Stimulated activated CD8-positive, alpha-beta memory T cell treated with anti-CD3 and anti-CD28 coated beads, Interleukin-7, amount 100 ng/mL, for 1 hour (primary cell): ENCODE data around the gene GRIK4.

Experiments used
- DNase-seq, 2 donors: peaks; one replicate each; pipeline ENCODE4 v3.0.0-alpha.2; 2020; ENCODE audit warnings: low read depth in 2 of 2

The GRIK4 gene

GRCh38 chr11:120547811-120548681, 36.5 kb downstream of the GRIK4 start:
- DNase-seq, result no peak

DNA sequence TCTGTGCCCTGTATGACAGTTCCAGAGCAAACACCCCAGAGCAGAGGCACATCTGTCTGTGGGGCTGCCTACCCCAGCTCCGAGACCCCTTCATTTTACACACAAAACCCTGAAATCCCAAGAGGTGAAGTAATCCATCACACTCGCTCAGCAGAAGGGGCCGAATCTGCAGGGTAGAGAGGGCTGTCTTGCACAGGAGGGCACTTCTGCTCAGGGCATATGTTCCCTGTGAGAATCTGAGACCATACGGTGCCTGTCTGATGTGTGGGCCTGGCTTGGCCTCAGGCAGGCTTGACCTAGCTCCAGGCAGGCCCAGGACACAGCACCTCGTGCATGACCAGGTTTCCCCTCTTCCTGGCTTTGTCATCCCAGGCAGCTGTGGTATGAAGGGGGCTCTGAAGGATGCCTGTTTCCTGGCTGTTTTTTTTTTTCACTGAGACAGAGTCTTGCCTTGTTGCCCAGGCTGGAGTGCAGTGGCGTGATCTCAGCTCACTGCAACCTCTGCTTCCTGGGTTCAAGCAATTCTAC, 37.2 kb downstream of the GRIK4 start:
- no peak for DNase-seq

DNA sequence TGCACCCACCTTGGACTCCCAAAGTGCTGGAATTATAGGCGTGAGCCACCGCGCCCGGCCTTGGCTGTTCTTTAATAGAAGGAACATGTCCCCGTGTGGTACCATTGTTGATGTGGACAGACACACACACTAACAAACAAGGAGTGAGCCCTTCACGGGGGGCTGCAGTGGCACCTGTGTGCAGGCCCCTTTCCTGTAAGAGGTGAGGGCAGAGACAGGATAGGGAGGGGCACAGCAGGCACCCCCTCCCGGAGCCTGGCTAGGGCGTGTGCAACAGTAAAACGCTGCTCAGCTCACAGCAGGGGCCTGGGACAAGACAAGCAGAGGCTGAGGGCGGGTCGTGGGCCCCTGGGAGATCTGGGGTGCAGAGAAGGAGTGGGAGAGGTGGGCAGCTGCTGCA, 37.8 kb downstream of the GRIK4 start:
- DNase-seq, result no peak

GRCh38 chr11:120550007-120550406, 38.5 kb downstream of the GRIK4 start:
- DNase-seq, result no peak

GRCh38 chr11:120551191-120551590, 39.6 kb downstream of the GRIK4 start:
- DNase-seq, result no peak

- no peak for DNase-seq
Observed at GRCh38 chr11:120554766-120555432, 43.4 kb downstream of the GRIK4 start.

- no peak for DNase-seq
Observed at GRCh38 chr11:120555433-120555773, 43.9 kb downstream of the GRIK4 start.

DNA sequence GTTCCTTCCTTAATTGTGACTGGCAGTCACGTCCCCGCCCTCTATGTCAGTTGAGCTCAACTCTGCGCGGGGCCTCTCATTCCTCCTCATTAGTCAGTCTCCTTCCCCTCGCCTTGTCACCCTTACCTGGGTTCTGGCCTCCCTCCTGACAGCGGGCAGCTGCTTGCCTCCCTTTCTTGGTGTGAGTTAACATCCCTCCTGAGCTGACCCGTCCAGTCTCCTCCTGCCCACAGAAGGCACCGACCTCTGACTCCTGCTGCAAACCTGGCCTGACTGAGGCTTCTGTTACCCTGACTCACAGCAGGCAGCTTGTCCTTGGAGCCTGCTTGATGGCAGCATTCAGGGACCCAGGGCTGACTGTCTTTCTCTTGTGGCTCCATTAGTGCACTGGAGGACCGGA, 45.2 kb downstream of the GRIK4 start:
- no peak for DNase-seq

DNA sequence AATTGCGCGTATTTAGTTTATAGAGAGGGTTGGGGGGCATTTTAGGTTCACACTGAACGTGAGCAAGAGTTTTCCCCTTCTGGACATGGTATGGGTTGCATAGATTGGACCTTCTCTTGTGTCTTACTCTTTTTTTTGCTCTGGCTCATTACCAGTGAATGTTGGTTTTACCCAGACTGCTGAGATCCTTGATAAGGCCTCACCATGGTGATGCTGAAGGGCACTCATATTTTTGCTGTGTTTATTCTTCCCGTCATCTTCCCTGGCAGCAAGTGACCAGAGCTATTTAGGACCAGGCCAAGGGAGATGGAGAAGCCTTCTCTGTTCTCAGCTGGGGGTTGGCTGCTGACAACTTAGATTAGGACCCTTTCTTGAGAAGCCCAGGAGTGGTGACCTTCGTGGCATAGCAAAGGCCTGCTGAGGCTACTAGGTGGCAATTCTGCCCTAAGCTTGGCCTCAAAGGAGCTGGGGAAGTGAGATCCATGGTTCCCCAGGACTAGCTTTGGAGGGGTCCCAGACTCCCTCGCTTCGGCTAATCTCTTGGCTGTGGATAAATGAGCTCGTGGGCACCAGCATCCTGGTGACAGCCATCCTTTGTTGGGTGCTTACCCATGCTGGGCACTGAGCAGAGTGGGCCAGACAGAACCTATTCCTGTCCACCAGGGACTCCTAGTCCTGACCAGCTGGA, 47.3 kb downstream of the GRIK4 start:
- DNase-seq, result no peak

GRCh38 chr11:120561286-120561685, 49.7 kb downstream of the GRIK4 start:
- DNase-seq, result no peak

- no peak for DNase-seq
Observed at GRCh38 chr11:120562806-120563425, 51.4 kb downstream of the GRIK4 start.

- no peak for DNase-seq
Observed at GRCh38 chr11:120563703-120564572, 52.4 kb downstream of the GRIK4 start.

DNA sequence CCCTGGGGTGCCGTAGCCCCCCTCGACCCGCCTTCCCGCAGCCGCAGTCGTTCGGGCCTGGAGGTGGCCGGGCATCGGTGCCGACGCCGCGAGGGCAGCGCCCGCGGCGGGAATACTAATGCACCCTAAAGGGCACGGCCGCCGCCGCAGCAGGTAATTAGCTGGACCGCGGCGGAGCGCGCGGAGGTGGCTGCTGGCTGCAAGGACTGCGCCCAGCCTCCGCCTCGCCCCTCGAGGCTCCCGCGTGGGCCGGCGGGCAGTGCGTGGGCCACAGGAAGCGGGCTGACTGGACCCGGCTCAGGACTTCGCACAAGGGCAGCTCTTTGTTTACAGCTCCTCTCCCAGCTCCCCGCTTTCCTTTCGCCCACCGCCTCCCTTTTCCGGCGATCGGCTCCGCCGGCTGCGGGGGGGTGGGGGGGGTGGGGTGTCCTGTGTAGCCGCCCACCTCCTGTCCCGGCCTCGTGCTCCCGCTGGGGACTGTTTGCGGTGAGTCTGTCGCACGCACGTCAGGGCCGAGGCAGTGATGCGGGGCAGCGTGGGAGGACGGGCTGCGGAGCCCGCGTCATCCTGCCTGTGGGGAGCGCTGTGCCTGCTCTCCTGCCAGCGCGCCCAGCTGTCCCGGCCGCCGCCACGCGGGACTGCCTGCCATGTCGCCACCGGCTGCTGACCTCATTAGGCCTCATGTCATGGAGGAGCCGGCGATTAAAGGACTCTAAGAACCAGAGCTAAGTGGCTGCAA, 53.2 kb downstream of the GRIK4 start:
- no peak for DNase-seq

DNA sequence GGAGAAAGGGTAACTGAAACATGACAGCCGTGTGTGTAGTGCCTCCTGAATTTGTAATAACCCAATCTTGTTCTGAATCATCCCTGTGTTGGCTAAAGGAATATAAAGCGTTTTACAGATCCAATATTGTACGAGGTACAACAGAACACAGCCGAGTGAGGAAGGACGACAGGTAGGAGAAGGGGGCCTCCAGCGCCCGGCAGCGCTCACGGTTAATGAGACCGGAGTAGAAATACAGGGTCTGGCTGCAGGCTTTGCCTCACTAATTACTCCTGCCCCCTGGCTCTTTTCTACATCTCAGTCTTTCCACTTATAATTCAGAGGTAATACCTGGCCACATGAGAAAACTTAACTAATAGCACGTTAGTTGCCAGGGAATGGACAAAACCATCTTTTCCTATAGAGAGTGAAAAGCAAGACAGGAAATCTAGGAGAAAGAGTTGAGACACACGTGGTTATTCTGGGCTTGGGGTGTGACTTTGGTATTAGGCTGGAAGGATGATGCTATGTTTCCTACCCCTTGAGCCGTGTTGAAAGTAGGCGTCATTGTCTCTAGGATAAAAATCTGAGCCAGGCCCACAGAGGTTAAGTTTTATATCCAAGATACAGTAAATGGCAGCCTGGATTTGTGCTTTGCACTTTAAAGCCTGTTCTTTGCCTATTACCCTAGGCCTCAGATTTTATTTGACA, 54.1 kb downstream of the GRIK4 start:
- no peak for DNase-seq

DNA sequence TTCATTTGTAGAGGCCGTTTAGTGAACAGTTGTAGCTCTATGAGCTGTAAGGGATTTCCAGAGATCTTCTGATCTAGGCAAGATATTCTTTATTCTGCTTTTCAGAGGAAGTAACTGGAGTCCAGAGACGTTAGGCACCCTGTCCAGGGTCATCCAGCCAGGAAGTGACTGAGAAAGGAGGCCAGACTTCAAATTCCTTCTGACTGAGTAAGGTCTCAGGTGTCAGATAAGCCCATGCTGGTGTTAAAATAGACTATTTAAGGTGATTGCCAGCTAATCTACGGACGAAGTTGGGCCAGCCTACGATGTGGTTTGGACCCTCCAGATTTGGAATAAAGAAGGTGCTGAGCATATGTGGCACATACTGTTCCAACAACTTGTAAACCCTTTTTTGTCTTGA, 54.6 kb downstream of the GRIK4 start:
- no peak for DNase-seq

DNA sequence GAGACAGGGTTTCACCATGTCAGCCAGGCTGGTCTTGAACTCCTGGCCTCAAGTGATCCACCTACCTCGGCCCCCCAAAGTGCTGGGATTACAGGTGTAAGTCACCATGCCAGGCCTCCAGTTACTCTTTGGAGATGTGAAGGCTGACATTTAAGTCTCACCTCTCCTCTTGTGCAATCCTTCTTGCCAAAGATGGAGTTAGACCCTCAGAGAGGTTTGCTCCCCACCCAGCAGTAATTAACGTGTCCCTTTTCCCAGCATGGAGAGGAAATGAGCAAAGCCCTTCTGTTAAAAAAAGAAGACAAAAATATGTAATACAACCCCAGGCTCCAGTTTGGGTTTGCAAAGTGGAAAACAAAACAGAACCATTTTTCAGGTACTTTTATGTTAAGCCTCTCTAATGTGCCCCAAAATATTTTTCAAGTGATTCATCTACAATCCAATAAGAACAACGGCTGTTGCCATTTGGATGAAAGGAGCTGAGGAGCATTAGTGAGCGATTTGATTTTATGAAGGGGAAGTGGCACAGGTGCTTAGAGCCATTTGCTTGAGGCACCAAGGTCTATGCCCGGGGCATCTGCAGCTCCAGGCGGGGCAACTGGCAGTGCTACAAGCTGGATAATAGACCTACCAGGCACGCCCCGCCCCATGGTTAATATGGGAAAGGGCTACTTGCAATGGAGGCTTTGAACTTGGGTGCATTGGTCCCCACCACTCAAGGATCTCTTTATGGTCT, 57.2 kb downstream of the GRIK4 start:
- DNase-seq, result no peak

GRCh38 chr11:120569861-120570260, 58.3 kb downstream of the GRIK4 start:
- no peak for DNase-seq

DNA sequence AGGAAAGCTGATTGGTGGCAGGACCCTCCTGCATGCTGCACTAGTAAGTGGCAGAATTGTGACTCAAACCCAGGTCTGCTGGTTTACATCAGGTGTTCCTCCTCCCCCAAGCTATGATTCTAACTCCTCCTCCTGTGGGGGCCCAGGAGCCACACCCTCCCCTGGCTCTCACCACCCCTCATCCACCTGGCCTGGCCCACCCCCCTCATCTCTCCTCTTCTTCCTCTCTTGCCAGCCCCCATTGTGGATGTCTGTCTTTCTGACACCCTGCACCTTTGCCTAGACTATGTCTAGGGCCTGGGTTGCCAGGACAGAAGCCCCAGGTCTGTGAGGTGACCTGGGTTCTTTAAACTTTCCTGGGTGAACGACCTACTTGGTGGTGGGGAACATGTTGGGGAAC, 59.9 kb downstream of the GRIK4 start:
- DNase-seq, result no peak

DNA sequence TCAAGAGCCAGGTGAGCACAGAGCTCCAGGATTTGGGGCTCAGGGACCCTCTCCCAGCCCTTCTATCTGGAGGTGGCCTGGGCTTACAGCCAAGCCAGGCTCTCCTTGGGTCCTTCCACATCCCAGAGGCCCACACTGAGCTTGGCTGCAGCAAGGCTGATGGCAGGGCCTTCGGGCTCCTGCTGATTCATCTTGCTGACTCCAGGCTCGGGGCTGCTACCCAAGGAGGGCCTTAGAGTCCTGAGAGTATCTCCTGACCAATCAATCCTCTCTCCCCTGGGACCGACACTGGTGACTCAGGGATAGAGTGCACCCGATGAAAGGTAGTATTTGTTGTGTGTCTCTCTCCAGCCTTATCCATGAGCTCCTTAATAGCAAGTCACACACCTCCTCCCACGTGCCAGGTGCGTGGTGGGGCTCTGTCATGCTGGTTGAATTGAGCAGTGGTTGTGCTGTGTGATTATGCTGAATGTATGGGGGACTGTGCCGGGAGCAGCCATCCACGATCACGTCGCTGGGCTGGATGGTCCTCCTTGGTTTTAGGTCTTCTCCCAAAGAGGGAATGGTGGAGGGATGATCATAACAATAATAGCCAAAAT, 62.3 kb downstream of the GRIK4 start:
- DNase-seq, result no peak
